IgD-negative memory B cell (primary cell): ENCODE data around the gene SAA1. TPM values are rescaled to one million over a fixed set of nuclear protein-coding genes. Genes with fewer than 3 reads are reported as not detected.

ENCODE experiments used
- H3K27ac Mint-ChIP-seq, 3 donors: one replicate each; pipeline ENCODE4 v1.8.0; 2020 to 2022; ENCODE audit warnings: mild to moderate bottlenecking in 3 of 3, mixed read lengths in 3 of 3, moderate library complexity in 1 of 3
- H3K27me3 Mint-ChIP-seq: one replicate; pipeline ENCODE4 v1.8.0; 2021; ENCODE audit warnings: mixed read lengths
- H3K36me3 Mint-ChIP-seq: one replicate; pipeline ENCODE4 v1.8.0; 2020; ENCODE audit warnings: mild to moderate bottlenecking, mixed read lengths
- H3K4me1 Mint-ChIP-seq, 3 donors: one replicate each; pipeline ENCODE4 v1.8.0; 2020 to 2022; ENCODE audit warnings: mixed read lengths in 3 of 3, mild to moderate bottlenecking in 1 of 3
- H3K4me3 Mint-ChIP-seq, 4 donors: one replicate each; pipeline ENCODE4 v1.8.0; 2020 to 2022; ENCODE audit warnings: mild to moderate bottlenecking in 4 of 4, mixed read lengths in 4 of 4, moderate library complexity in 3 of 4
- H3K9me3 Mint-ChIP-seq, 3 donors: one replicate each; pipeline ENCODE4 v1.8.0; 2020 to 2021; ENCODE audit warnings: mixed read lengths in 3 of 3, mild to moderate bottlenecking in 1 of 3
- polyA plus RNA-seq: library from polyadenylated mRNA; unstranded; fragments of 300-500 nt; fragmentation: Illumina TruSeq; gene quantifications from one replicate; pipeline ENCODE4 v1.2.3, GENCODE V29; 2021

The SAA1 gene
- not detected for polyA plus RNA-seq

DNA sequence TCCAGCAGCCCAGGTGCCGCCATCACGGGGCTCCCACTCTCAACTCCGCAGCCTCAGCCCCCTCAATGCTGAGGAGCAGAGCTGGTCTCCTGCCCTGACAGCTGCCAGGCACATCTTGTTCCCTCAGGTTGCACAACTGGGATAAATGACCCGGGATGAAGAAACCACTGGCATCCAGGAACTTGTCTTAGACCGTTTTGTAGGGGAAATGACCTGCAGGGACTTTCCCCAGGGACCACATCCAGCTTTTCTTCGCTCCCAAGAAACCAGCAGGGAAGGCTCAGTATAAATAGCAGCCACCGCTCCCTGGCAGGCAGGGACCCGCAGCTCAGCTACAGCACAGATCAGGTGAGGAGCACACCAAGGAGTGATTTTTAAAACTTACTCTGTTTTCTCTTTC, at the start of gene SAA1:
TSS of gene SAA1 (plus strand) at position 316 of the 400 bp plus-strand sequence. CDS start 624 bp downstream, outside the sequence.
- Mint-ChIP-seq H3K4me1 (peaks cover 8 to 21% (median 15%) of the 10 kb centered on the region in 3 donors), H3K27me3 (no peaks in the 10 kb centered on the region), H3K9me3 (no peaks in the 10 kb centered on the region), H3K36me3 (peaks cover 6% of the 10 kb centered on the region), H3K4me3 (peak within 1 kb of the TSS in 1 of 4 donors; percentile 38), H3K27ac (peak within 1 kb of the TSS in 1 of 3 donors; percentile 42)

GRCh38 chr11:18221274-18221876, 44.7 kb upstream of the SAA1 start:
- Mint-ChIP-seq H3K27me3 (no peaks in the 10 kb centered on the region), H3K36me3 (peaks cover 9% of the 10 kb centered on the region), H3K27ac (no peak overlapping the region), H3K9me3 (peaks cover 1 to 3% (median 2%) of the 10 kb centered on the region in 3 donors), H3K4me3 (no peak overlapping the region), H3K4me1 (no peaks in the 10 kb centered on the region)

DNA sequence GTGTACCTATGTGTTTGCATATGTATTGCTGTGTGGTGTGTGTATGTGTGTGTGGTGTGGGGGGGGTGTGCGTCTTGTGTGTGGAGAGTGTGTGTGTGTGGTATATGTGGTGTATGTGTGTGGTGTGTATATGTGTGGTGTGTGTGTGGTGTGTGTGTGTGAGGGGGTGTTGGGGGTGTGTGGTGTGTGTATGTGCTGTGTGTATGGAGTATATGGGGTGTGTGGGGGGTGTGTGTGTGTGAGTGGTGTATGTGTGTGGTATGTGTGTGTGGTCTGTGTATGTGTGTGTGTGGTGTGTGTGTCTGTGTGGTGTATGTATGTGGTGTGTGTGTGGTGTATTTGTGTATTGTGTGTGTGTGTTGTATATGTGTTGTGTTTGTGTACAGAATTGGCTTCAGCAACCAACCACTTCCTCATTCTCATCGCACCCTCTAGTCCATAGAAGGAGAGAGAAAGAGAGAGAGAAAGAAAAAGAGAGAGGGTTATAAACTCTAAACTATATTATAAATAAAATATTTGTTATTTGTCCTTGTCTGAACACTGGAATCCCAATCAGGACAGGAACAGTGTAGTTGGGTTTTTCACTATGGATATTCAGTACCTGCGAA, 43.1 kb upstream of the SAA1 start:
- H3K4me1 Mint-ChIP-seq, result no peaks in the 10 kb centered on the region
- peaks cover 9% of the 10 kb centered on the region for H3K36me3 Mint-ChIP-seq
- no peaks in the 10 kb centered on the region for H3K27me3 Mint-ChIP-seq
- H3K4me3 Mint-ChIP-seq, result no peak overlapping the region
- peaks cover 1 to 3% (median 2%) of the 10 kb centered on the region in 3 donors for H3K9me3 Mint-ChIP-seq
- H3K27ac Mint-ChIP-seq, result no peak overlapping the region

DNA sequence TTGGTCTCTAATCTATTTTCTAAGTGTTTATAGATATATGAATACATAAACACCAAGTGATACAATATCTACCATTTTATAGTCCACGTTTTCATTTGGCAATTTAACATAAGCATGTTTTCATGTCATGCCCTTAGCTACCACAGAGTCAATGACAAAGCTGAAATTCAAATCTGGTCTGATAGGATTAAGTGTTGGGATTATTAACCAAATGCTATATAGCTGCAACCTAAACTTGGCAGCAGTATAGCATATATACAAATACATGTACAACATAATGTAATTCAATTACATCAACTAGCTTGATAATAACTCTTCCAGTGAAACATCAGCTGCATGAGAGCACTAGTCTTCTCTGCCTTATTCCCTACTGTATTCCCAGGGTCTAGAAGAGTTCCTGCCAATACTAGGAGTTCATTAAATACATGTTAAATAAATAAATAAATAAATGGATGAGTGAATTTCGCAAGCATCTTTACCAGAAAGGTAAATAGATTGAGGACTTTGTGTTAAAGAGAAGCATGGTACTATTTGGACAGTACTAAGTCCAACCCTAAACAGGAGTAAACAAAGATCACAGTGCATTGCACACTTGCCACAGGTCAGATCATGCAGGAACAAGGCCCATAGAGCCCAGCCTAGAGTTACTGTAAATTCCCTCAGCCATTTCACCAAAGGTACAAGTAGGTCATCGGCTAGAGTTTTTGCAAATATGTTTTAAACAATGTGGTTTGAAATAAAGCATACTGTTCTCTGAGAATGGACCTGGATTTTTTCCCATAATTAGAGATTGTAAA, 42.3 kb upstream of the SAA1 start:
- Mint-ChIP-seq H3K4me1 (peaks cover 2 to 5% (median 4%) of the 10 kb centered on the region in 3 donors), H3K36me3 (peaks cover 12% of the 10 kb centered on the region), H3K9me3 (peaks cover 0 to 5% (median 4%) of the 10 kb centered on the region in 3 donors), H3K27ac (no peak overlapping the region), H3K27me3 (no peaks in the 10 kb centered on the region), H3K4me3 (no peak overlapping the region)

- H3K9me3 Mint-ChIP-seq, result peaks cover 0 to 7% (median 3%) of the 10 kb centered on the region in 3 donors
Measured at GRCh38 chr11:18225913-18226312, 40.2 kb upstream of the SAA1 start.

DNA sequence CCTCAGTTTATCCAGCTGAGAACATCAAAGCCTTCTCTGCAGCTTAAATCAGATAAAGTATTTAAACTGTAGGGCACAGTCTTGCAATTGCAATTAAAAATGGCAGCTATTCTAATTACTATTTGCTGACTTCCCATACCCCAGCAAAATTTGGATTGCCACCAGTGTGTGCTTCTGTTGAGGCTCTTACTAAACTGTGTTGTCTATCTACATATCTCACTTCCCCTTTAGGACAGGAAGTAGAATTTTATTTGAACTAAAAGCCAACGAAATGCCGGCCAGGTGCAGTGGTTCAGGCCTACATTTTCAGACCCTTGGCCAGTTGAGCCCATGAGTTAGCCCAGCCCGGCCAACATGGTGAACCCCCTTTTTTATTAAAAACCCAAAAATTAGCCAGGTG, 36.6 kb upstream of the SAA1 start:
- Mint-ChIP-seq H3K9me3 (peaks cover 0 to 7% (median 3%) of the 10 kb centered on the region in 3 donors), H3K4me1 (peaks cover 11 to 13% (median 12%) of the 10 kb centered on the region in 3 donors), H3K4me3 (peak overlapping the region in 3 of 4 donors; percentile 44 to 70 (median 67)), H3K36me3 (peaks cover 5% of the 10 kb centered on the region), H3K27me3 (no peaks in the 10 kb centered on the region), H3K27ac (peak overlapping the region in 1 of 3 donors; percentile 16)

More at GRCh38 chr11:18225913-18226312, 40.2 kb upstream of the SAA1 start:
- Mint-ChIP-seq H3K36me3 (peaks cover 8% of the 10 kb centered on the region), H3K4me1 (peaks cover 11 to 13% (median 12%) of the 10 kb centered on the region in 3 donors), H3K4me3 (no peak overlapping the region), H3K27me3 (no peaks in the 10 kb centered on the region), H3K27ac (peak overlapping the region in 1 of 3 donors; percentile 33)

GRCh38 chr11:18230859-18231258, 35.2 kb upstream of the SAA1 start:
- Mint-ChIP-seq H3K36me3 (peaks cover 5% of the 10 kb centered on the region), H3K27me3 (no peaks in the 10 kb centered on the region), H3K27ac (no peak overlapping the region), H3K4me1 (peaks cover 11 to 13% (median 12%) of the 10 kb centered on the region in 3 donors), H3K9me3 (peaks cover 0 to 7% (median 3%) of the 10 kb centered on the region in 3 donors), H3K4me3 (no peak overlapping the region)

DNA sequence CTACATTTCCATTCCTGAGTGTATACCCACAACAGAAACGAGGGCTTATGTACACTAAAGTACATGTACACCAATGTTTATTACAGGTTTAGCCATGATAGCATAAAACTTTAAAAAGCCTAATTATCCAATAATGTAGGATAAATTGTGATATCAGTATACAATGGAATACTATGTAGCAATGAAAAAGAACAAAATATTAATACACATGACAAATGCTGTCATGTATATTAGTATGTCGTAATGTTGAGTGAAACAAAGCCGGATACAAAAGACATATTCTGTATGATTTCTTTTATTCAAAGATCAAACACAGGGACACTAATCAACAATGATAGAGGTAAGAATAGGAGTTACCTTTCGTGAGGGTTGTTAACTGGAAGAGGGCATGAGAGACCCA, 32.2 kb upstream of the SAA1 start:
- H3K4me3 Mint-ChIP-seq, result no peak overlapping the region
- peaks cover 0 to 5% (median 1%) of the 10 kb centered on the region in 3 donors for H3K9me3 Mint-ChIP-seq
- peaks cover 10% of the 10 kb centered on the region for H3K27me3 Mint-ChIP-seq
- no peaks in the 10 kb centered on the region for H3K36me3 Mint-ChIP-seq
- H3K27ac Mint-ChIP-seq, result no peak overlapping the region
- H3K4me1 Mint-ChIP-seq, result peaks cover 7 to 8% (median 7%) of the 10 kb centered on the region in 3 donors

DNA sequence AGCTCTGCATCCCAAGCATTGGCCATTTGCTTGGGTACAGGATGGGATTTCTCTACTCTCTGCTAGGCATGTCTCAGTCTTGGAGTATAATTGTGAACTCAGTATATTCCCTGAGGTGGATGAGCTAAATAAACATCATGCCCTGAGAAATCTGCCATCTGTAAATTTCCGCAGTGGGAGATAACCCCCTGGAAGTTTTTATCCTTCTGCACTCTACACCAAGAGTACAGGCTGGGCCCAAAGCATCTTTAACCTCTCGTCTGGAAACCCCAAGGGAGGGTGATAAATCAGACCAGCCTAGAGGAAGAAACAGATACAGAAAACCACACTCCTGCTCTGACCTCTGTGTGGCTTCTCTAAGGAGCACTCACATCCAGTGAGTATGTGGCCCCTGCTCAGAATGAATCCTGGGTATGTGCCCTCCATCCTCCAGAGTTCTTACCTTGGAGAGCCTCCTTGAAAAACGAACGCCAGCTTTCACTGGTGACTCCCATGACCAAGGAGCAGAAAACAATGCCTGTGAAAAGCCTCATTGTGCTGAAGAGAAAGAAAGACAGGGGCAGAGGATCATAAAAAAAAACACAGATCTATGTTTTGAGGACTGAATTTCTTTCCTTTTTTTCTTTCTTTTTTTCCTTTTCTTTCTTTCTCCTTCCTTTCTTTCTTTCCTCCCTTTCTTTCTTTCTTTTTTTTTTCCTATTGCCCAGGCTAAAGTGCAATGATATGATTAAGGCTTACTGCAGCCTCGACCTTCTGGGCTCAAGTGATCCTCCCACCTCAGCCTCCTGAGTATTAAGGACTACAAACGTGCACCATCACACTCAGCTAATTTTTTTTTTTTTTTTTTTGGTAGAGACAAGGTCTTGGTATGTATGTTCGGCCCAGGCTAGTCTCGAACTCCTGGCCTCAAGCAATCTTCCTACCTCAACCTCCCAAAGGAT, 30.4 kb upstream of the SAA1 start:
- Mint-ChIP-seq H3K27me3 (peaks cover 14% of the 10 kb centered on the region), H3K36me3 (peaks cover 5% of the 10 kb centered on the region), H3K4me3 (no peak overlapping the region)

GRCh38 chr11:18236664-18237356, 29.3 kb upstream of the SAA1 start, which contains the start of gene SAA4:
Gene SAA4, minus strand, starts transcription at chr11:18236802. Its CDS starts 876 bp downstream, at chr11:18235926.
- Mint-ChIP-seq H3K27me3 (peaks cover 16% of the 10 kb centered on the region), H3K4me3 (no peak within 1 kb of the TSS)

More for the DNA sequence above, 30.4 kb upstream of the SAA1 start:
- no peak overlapping the region for H3K27ac Mint-ChIP-seq
- H3K9me3 Mint-ChIP-seq, result no peaks in the 10 kb centered on the region
- no peaks in the 10 kb centered on the region for H3K4me1 Mint-ChIP-seq

DNA sequence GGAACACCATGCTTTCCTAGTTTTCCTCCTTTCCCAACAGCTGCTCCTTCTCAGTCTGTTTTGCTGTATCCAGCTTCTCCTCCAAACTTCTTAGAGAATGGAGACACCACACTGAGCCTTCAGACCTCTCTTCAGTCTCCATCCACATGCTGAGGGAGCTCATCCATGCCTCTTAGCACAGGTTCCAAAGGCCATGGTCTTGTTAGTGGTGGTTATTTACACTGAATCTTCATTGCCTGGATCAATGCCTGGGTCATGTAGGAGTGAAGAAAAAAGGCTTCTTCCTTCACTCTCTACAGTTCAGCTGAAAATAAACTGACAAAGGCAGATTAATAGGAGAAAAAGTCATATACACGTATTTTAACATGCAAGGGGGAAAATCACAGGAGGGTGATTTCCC, 26.4 kb upstream of the SAA1 start:
- Mint-ChIP-seq H3K27ac (no peak overlapping the region), H3K4me3 (no peak overlapping the region), H3K36me3 (peaks cover 7% of the 10 kb centered on the region), H3K27me3 (peaks cover 16% of the 10 kb centered on the region), H3K9me3 (no peaks in the 10 kb centered on the region), H3K4me1 (peaks cover 0 to 5% (median 0%) of the 10 kb centered on the region in 3 donors)

More at GRCh38 chr11:18236664-18237356, 29.3 kb upstream of the SAA1 start, which contains the start of gene SAA4:
- Mint-ChIP-seq H3K9me3 (no peaks in the 10 kb centered on the region), H3K27ac (no peak within 1 kb of the TSS), H3K4me1 (no peaks in the 10 kb centered on the region), H3K36me3 (peaks cover 5% of the 10 kb centered on the region)

GRCh38 chr11:18243783-18244362, 22.2 kb upstream of the SAA1 start:
- H3K27ac Mint-ChIP-seq, result peak overlapping the region in 2 of 3 donors; percentile 21 to 47
- H3K36me3 Mint-ChIP-seq, result peaks cover 8% of the 10 kb centered on the region
- H3K27me3 Mint-ChIP-seq, result peaks cover 6% of the 10 kb centered on the region
- H3K4me3 Mint-ChIP-seq, result no peak overlapping the region
- H3K4me1 Mint-ChIP-seq, result peaks cover 6 to 14% (median 6%) of the 10 kb centered on the region in 3 donors
- H3K9me3 Mint-ChIP-seq, result no peaks in the 10 kb centered on the region

DNA sequence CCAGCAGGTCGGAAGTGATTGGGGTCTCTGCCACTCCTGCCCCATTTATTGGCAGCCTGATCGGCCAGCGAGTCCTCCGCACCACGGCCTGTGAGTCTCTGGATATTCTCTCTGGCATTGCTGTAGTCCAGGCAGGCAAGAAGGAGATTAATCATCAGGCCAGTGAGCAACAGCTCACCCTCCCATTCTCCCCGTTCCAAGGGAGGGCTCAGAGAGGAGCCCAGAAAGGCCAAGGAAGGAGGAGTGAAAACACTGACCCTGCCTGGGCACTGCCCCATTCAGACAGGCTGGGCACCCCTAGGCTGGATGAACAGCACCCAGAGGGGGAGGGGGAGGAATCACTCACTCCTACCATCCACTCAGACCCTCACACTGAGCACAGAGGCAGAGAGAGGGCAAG, 20.7 kb upstream of the SAA1 start:
- H3K36me3 Mint-ChIP-seq, result peaks cover 4% of the 10 kb centered on the region
- H3K4me1 Mint-ChIP-seq, result peaks cover 6 to 14% (median 6%) of the 10 kb centered on the region in 3 donors
- H3K27me3 Mint-ChIP-seq, result peaks cover 2% of the 10 kb centered on the region
- H3K9me3 Mint-ChIP-seq, result no peaks in the 10 kb centered on the region
- H3K27ac Mint-ChIP-seq, result no peak overlapping the region
- H3K4me3 Mint-ChIP-seq, result no peak overlapping the region
